ENCODE results near the gene PSMC6. TPM values are rescaled to one million over a fixed set of nuclear protein-coding genes. Genes with fewer than 3 reads are reported as not detected.
"Not testable (repeated sequence)": the region's sequence is repeated elsewhere in the genome, so short reads cannot be mapped to it uniquely, and the experiment has no call there.

PSMC6 gene
- total and polyA plus RNA-seq, 5 donors: 66.9 to 84.8 (median 77.3) TPM

- no peak overlapping the region for H3K27ac ChIP-seq (ENCODE audit: low read length)
- intact Hi-C loops (cut with DNase I): no loop called here
- DNase-seq: no peak
- no peaks in the 10 kb centered on the region for H3K9me3 ChIP-seq (ENCODE audit: control insufficient read depth, low read length)
- H3K4me1 ChIP-seq (ENCODE audit: control insufficient read depth, insufficient read depth, low read length): no peaks in the 10 kb centered on the region
- H3K27me3 ChIP-seq (ENCODE audit: control insufficient read depth, insufficient read depth): no peaks in the 10 kb centered on the region
- no peak for ATAC-seq
- H3K4me3 ChIP-seq (ENCODE audit: low read length): no peak overlapping the region
Measured at GRCh38 chr14:52738409-52738808, 31.4 kb downstream of the PSMC6 start.

- H3K27ac ChIP-seq (ENCODE audit: low read length): no peak overlapping the region
- 71% methylated on average over 1 of the region's 1 CpG for WGBS
- DNase-seq: no peak
- intact Hi-C loops (cut with DNase I): no loop called here
- ATAC-seq: no peak
- H3K4me1 ChIP-seq (ENCODE audit: control insufficient read depth, insufficient read depth, low read length): no peaks in the 10 kb centered on the region
- no peaks in the 10 kb centered on the region for H3K27me3 ChIP-seq (ENCODE audit: control insufficient read depth, insufficient read depth)
- no peak overlapping the region for H3K4me3 ChIP-seq (ENCODE audit: low read length)
- no peaks in the 10 kb centered on the region for H3K9me3 ChIP-seq (ENCODE audit: control insufficient read depth, low read length)
Measured at GRCh38 chr14:52740751-52741150, 33.8 kb downstream of the PSMC6 start.

GRCh38 chr14:52741865-52742264 is 34.9 kb downstream of the PSMC6 start:
- H3K4me3 ChIP-seq (ENCODE audit: low read length): no peak overlapping the region
- DNase-seq: no peak
- intact Hi-C loops (cut with DNase I): no loop called here
- H3K27me3 ChIP-seq (ENCODE audit: control insufficient read depth, insufficient read depth): no peaks in the 10 kb centered on the region
- ATAC-seq: no peak
- H3K4me1 ChIP-seq (ENCODE audit: control insufficient read depth, insufficient read depth, low read length): no peaks in the 10 kb centered on the region
- no peak overlapping the region for H3K27ac ChIP-seq (ENCODE audit: low read length)
- no peaks in the 10 kb centered on the region for H3K9me3 ChIP-seq (ENCODE audit: control insufficient read depth, low read length)

- Histone ChIP-seq H3K27ac (ENCODE audit: low read length) (no peak overlapping the region), H3K4me3 (ENCODE audit: low read length) (no peak overlapping the region), H3K9me3 (ENCODE audit: control insufficient read depth, low read length) (no peaks in the 10 kb centered on the region), H3K27me3 (ENCODE audit: control insufficient read depth, insufficient read depth) (no peaks in the 10 kb centered on the region), H3K4me1 (ENCODE audit: control insufficient read depth, insufficient read depth, low read length) (no peaks in the 10 kb centered on the region)
- intact Hi-C loops (cut with DNase I): no loop called here
- WGBS: 91% methylated on average over 8 of the region's 8 CpGs
- no peak for DNase-seq
- ATAC-seq: no peak
Measured at GRCh38 chr14:52748647-52749292, 41.8 kb downstream of the PSMC6 start.

GRCh38 chr14:52755607-52756316 is 48.8 kb downstream of the PSMC6 start:
- Histone ChIP-seq H3K27me3 (ENCODE audit: control insufficient read depth, insufficient read depth) (no peaks in the 10 kb centered on the region), H3K27ac (ENCODE audit: low read length) (no peak overlapping the region), H3K4me3 (ENCODE audit: low read length) (no peak overlapping the region), H3K4me1 (ENCODE audit: control insufficient read depth, insufficient read depth, low read length) (no peaks in the 10 kb centered on the region), H3K9me3 (ENCODE audit: control insufficient read depth, low read length) (no peaks in the 10 kb centered on the region)
- intact Hi-C loops (cut with DNase I): no loop called here
- WGBS: 94% methylated on average over 5 of the region's 5 CpGs
- DNase-seq: no peak
- no peak for ATAC-seq

GRCh38 chr14:52759145-52759544 is 52.1 kb downstream of the PSMC6 start:
- ATAC-seq: no peak
- Histone ChIP-seq H3K27me3 (ENCODE audit: control insufficient read depth, insufficient read depth) (no peaks in the 10 kb centered on the region), H3K27ac (ENCODE audit: low read length) (no peak overlapping the region), H3K9me3 (ENCODE audit: control insufficient read depth, low read length) (no peaks in the 10 kb centered on the region), H3K4me1 (ENCODE audit: control insufficient read depth, insufficient read depth, low read length) (no peaks in the 10 kb centered on the region), H3K4me3 (ENCODE audit: low read length) (no peak overlapping the region)
- DNase-seq: no peak
- intact Hi-C loops (cut with DNase I): no loop called here
- WGBS: 97% methylated on average over 1 of the region's 1 CpG

- ATAC-seq; H3K27me3 ChIP-seq (ENCODE audit: control insufficient read depth, insufficient read depth); DNase-seq; H3K27ac ChIP-seq (ENCODE audit: low read length); intact Hi-C loops (cut with DNase I); H3K4me1 ChIP-seq (ENCODE audit: control insufficient read depth, insufficient read depth, low read length); H3K4me3 ChIP-seq (ENCODE audit: low read length); H3K9me3 ChIP-seq (ENCODE audit: control insufficient read depth, low read length): not testable (repeated sequence)
- 97% methylated on average over 4 of the region's 4 CpGs for WGBS
Measured at GRCh38 chr14:52762923-52763322, 55.9 kb downstream of the PSMC6 start.

GRCh38 chr14:52767058-52767833 is 60.2 kb downstream of the PSMC6 start:
- no peak for ATAC-seq
- intact Hi-C loops (cut with DNase I): no loop called here
- Histone ChIP-seq H3K27me3 (ENCODE audit: control insufficient read depth, insufficient read depth) (no peaks in the 10 kb centered on the region), H3K27ac (ENCODE audit: low read length) (no peak overlapping the region), H3K9me3 (ENCODE audit: control insufficient read depth, low read length) (no peaks in the 10 kb centered on the region), H3K4me3 (ENCODE audit: low read length) (no peak overlapping the region), H3K4me1 (ENCODE audit: control insufficient read depth, insufficient read depth, low read length) (no peaks in the 10 kb centered on the region)
- WGBS: 96% methylated on average over 3 of the region's 3 CpGs
- no peak for DNase-seq

GRCh38 chr14:52769887-52770286 is 62.9 kb downstream of the PSMC6 start:
- no peaks in the 10 kb centered on the region for H3K27me3 ChIP-seq (ENCODE audit: control insufficient read depth, insufficient read depth)
- H3K4me1 ChIP-seq (ENCODE audit: control insufficient read depth, insufficient read depth, low read length): no peaks in the 10 kb centered on the region
- no peaks in the 10 kb centered on the region for H3K9me3 ChIP-seq (ENCODE audit: control insufficient read depth, low read length)
- no peak overlapping the region for H3K4me3 ChIP-seq (ENCODE audit: low read length)
- intact Hi-C loops (cut with DNase I): no loop called here
- ATAC-seq (no peak), DNase-seq (no peak)
- H3K27ac ChIP-seq (ENCODE audit: low read length): no peak overlapping the region

GRCh38 chr14:52776816-52777215 is 69.8 kb downstream of the PSMC6 start:
- Histone ChIP-seq H3K9me3 (ENCODE audit: control insufficient read depth, low read length) (no peaks in the 10 kb centered on the region), H3K4me1 (ENCODE audit: control insufficient read depth, insufficient read depth, low read length) (no peaks in the 10 kb centered on the region), H3K4me3 (ENCODE audit: low read length) (no peak overlapping the region), H3K27ac (ENCODE audit: low read length) (no peak overlapping the region), H3K27me3 (ENCODE audit: control insufficient read depth, insufficient read depth) (no peaks in the 10 kb centered on the region)
- intact Hi-C loops (cut with DNase I): no loop called here
- 80% methylated on average over 7 of the region's 7 CpGs for WGBS
- DNase-seq: no peak
- no peak for ATAC-seq
